Effector memory CD4-positive, alpha-beta T cell (primary cell): ENCODE data around the gene COL1A2.

Experiments
- DNase-seq, 3 donors: peaks; one replicate each; pipeline ENCODE4 v3.0.0-alpha.2; 2020
- H3K27ac ChIP-seq: 2 replicates; pipeline ENCODE4 v1.7.0; 2013; ENCODE audit warnings: mild to moderate bottlenecking, low read length, moderate library complexity; ENCODE audit not compliant: insufficient read depth, poor library complexity, severe bottlenecking
- H3K27me3 ChIP-seq: replicated peaks from 2 replicates; pipeline ENCODE4 v1.7.0; 2013; ENCODE audit warnings: mild to moderate bottlenecking, low read length; ENCODE audit not compliant: insufficient read depth, control insufficient read depth, poor library complexity, severe bottlenecking
- H3K36me3 ChIP-seq: 2 replicates; pipeline ENCODE4 v1.7.0; 2013; ENCODE audit warnings: mild to moderate bottlenecking, low read length, moderate library complexity; ENCODE audit not compliant: control insufficient read depth, insufficient read depth
- H3K4me1 ChIP-seq: 2 replicates; pipeline ENCODE4 v1.7.0; 2013; ENCODE audit warnings: low read length, mild to moderate bottlenecking; ENCODE audit not compliant: control insufficient read depth, insufficient read depth, poor library complexity, severe bottlenecking
- H3K4me3 ChIP-seq: 2 replicates; pipeline ENCODE4 v1.7.0; 2013; ENCODE audit warnings: low read length, low read depth, mild to moderate bottlenecking; ENCODE audit not compliant: insufficient read depth, poor library complexity, severe bottlenecking
- H3K9me3 ChIP-seq: 2 replicates; pipeline ENCODE4 v1.7.0; 2013; ENCODE audit warnings: mild to moderate bottlenecking, low read length, moderate library complexity; ENCODE audit not compliant: control insufficient read depth

COL1A2 gene

GRCh38 chr7:94362276-94362675, 32.4 kb upstream of the COL1A2 start:
- no peaks in the 10 kb centered on the region for H3K9me3 ChIP-seq
- no peak overlapping the region for H3K27ac ChIP-seq
- no peaks in the 10 kb centered on the region for H3K27me3 ChIP-seq
- no peak for DNase-seq
- no peak overlapping the region for H3K4me3 ChIP-seq
- no peaks in the 10 kb centered on the region for H3K4me1 ChIP-seq
- H3K36me3 ChIP-seq, result no peaks in the 10 kb centered on the region

- H3K4me3 ChIP-seq, result no peak overlapping the region
- no peaks in the 10 kb centered on the region for H3K4me1 ChIP-seq
- H3K9me3 ChIP-seq, result no peaks in the 10 kb centered on the region
- H3K27ac ChIP-seq, result no peak overlapping the region
- no peak for DNase-seq
- no peaks in the 10 kb centered on the region for H3K36me3 ChIP-seq
- H3K27me3 ChIP-seq, result no peaks in the 10 kb centered on the region
These were observed 29.9 kb upstream of the COL1A2 start for GRCh38 chr7:94364816-94365215.

- no peaks in the 10 kb centered on the region for H3K27me3 ChIP-seq
- H3K27ac ChIP-seq, result no peak overlapping the region
- no peak for DNase-seq
- no peaks in the 10 kb centered on the region for H3K9me3 ChIP-seq
- H3K36me3 ChIP-seq, result no peaks in the 10 kb centered on the region
- no peak overlapping the region for H3K4me3 ChIP-seq
- no peaks in the 10 kb centered on the region for H3K4me1 ChIP-seq
These were observed 28.5 kb upstream of the COL1A2 start for GRCh38 chr7:94366163-94366562.

GRCh38 chr7:94366832-94367231, 27.9 kb upstream of the COL1A2 start:
- Histone ChIP-seq H3K4me3 (no peak overlapping the region), H3K36me3 (no peaks in the 10 kb centered on the region), H3K9me3 (no peaks in the 10 kb centered on the region), H3K27ac (no peak overlapping the region), H3K27me3 (no peaks in the 10 kb centered on the region), H3K4me1 (no peaks in the 10 kb centered on the region)
- DNase-seq, result no peak

- H3K4me1 ChIP-seq, result no peaks in the 10 kb centered on the region
- no peak for DNase-seq
- H3K36me3 ChIP-seq, result no peaks in the 10 kb centered on the region
- no peak overlapping the region for H3K4me3 ChIP-seq
- H3K27ac ChIP-seq, result no peak overlapping the region
- no peaks in the 10 kb centered on the region for H3K27me3 ChIP-seq
- H3K9me3 ChIP-seq, result no peaks in the 10 kb centered on the region
These were observed 26.7 kb upstream of the COL1A2 start for GRCh38 chr7:94367949-94368348.

GRCh38 chr7:94368371-94368791, 26.3 kb upstream of the COL1A2 start:
- Histone ChIP-seq H3K36me3 (no peaks in the 10 kb centered on the region), H3K27me3 (no peaks in the 10 kb centered on the region), H3K4me1 (no peaks in the 10 kb centered on the region), H3K9me3 (no peaks in the 10 kb centered on the region), H3K4me3 (no peak overlapping the region), H3K27ac (no peak overlapping the region)
- no peak for DNase-seq

- DNase-seq, result no peak
- Histone ChIP-seq H3K27ac (no peak overlapping the region), H3K4me3 (no peak overlapping the region), H3K9me3 (no peaks in the 10 kb centered on the region), H3K27me3 (no peaks in the 10 kb centered on the region), H3K36me3 (no peaks in the 10 kb centered on the region), H3K4me1 (no peaks in the 10 kb centered on the region)
These were observed 20.5 kb upstream of the COL1A2 start for GRCh38 chr7:94374231-94374630.

GRCh38 chr7:94374721-94375566, 19.8 kb upstream of the COL1A2 start:
- Histone ChIP-seq H3K36me3 (no peaks in the 10 kb centered on the region), H3K27ac (no peak overlapping the region), H3K4me3 (no peak overlapping the region), H3K27me3 (no peaks in the 10 kb centered on the region), H3K9me3 (no peaks in the 10 kb centered on the region), H3K4me1 (no peaks in the 10 kb centered on the region)
- DNase-seq, result no peak

GRCh38 chr7:94375691-94376090, 19.0 kb upstream of the COL1A2 start:
- H3K36me3 ChIP-seq, result no peaks in the 10 kb centered on the region
- H3K4me1 ChIP-seq, result no peaks in the 10 kb centered on the region
- H3K4me3 ChIP-seq, result no peak overlapping the region
- no peak overlapping the region for H3K27ac ChIP-seq
- DNase-seq, result no peak
- no peaks in the 10 kb centered on the region for H3K27me3 ChIP-seq
- no peaks in the 10 kb centered on the region for H3K9me3 ChIP-seq

GRCh38 chr7:94376281-94376680, 18.4 kb upstream of the COL1A2 start:
- H3K36me3 ChIP-seq, result no peaks in the 10 kb centered on the region
- H3K27ac ChIP-seq, result no peak overlapping the region
- no peaks in the 10 kb centered on the region for H3K27me3 ChIP-seq
- DNase-seq, result no peak
- H3K4me1 ChIP-seq, result no peaks in the 10 kb centered on the region
- H3K9me3 ChIP-seq, result no peaks in the 10 kb centered on the region
- no peak overlapping the region for H3K4me3 ChIP-seq
